GM13976 (cell line): ENCODE measurements around the gene SIGLEC6.

ENCODE experiments used
- DNase-seq: peaks from one replicate; pipeline ENCODE4 v3.0.0; 2012; ENCODE audit warnings: low spot score
- CTCF ChIP-seq: IDR thresholded peaks from 2 replicates; pipeline ENCODE4 v1.5.1; 2012; ENCODE audit warnings: borderline replicate concordance, mild to moderate bottlenecking; ENCODE audit not compliant: insufficient read depth; ENCODE audit errors: extremely low read depth, missing control alignments, control extremely low read depth
- in situ Hi-C: fragments of 300-500 bp; cut with MboI; formaldehyde crosslinking; loops from one replicate; pipeline ENCODE4 v1.12.0; 2022; ENCODE audit warnings: low sequenced_read_pairs, mixed read lengths, inconsistent platforms; ENCODE audit not compliant: unreplicated experiment

The SIGLEC6 gene

GRCh38 chr19:51471527-51471926, 59.9 kb downstream of the SIGLEC6 start:
- in situ Hi-C loops = loop anchor here (5.0 kb wide), 1 partner anchor 186 kb away; no protein-coding TSS in a partner anchor
- no peak for DNase-seq
- no peak for TF ChIP-seq CTCF

- in situ Hi-C loops = loop anchor here (5.0 kb wide), 1 partner anchor 186 kb away; no protein-coding TSS in a partner anchor
- no peak for DNase-seq
- no peak for TF ChIP-seq CTCF
Measured at GRCh38 chr19:51470966-51471365, 60.5 kb downstream of the SIGLEC6 start.

- in situ Hi-C loops = loop anchor here (5.0 kb wide), 1 partner anchor 188 kb away; no protein-coding TSS in a partner anchor
- no peak for TF ChIP-seq CTCF
Measured at GRCh38 chr19:51469629-51470028, 61.8 kb downstream of the SIGLEC6 start.

GRCh38 chr19:51469162-51469561, 62.3 kb downstream of the SIGLEC6 start:
- TF ChIP-seq CTCF = no peak
- DNase-seq = no peak
- in situ Hi-C loops = no loop called here

More at GRCh38 chr19:51469629-51470028, 61.8 kb downstream of the SIGLEC6 start:
- DNase-seq = no peak

- in situ Hi-C loops = no loop called here
- DNase-seq = no peak
- TF ChIP-seq CTCF = no peak
Measured at GRCh38 chr19:51468545-51468920, 62.9 kb downstream of the SIGLEC6 start.

- no peak for TF ChIP-seq CTCF
- in situ Hi-C loops = no loop called here
Measured at GRCh38 chr19:51467864-51468544, 63.5 kb downstream of the SIGLEC6 start.

More at GRCh38 chr19:51467864-51468544, 63.5 kb downstream of the SIGLEC6 start:
- DNase-seq = no peak
